ENCODE data around the gene MAGEB4.

GRCh38 chrX:30228526-30228925 lies 13.3 kb upstream of the MAGEB4 start:
- TF ChIP-seq, protein P1, sequence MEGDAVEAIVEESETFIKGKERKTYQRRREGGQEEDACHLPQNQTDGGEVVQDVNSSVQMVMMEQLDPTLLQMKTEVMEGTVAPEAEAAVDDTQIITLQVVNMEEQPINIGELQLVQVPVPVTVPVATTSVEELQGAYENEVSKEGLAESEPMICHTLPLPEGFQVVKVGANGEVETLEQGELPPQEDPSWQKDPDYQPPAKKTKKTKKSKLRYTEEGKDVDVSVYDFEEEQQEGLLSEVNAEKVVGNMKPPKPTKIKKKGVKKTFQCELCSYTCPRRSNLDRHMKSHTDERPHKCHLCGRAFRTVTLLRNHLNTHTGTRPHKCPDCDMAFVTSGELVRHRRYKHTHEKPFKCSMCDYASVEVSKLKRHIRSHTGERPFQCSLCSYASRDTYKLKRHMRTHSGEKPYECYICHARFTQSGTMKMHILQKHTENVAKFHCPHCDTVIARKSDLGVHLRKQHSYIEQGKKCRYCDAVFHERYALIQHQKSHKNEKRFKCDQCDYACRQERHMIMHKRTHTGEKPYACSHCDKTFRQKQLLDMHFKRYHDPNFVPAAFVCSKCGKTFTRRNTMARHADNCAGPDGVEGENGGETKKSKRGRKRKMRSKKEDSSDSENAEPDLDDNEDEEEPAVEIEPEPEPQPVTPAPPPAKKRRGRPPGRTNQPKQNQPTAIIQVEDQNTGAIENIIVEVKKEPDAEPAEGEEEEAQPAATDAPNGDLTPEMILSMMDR (conservative IDR thresholded peaks at IDR 0.05 in 1 of 2, IDR thresholded peaks at IDR 0.05 in 1 of 2; ENCODE audit: extremely low read depth in 1 of 2, insufficient read depth in 1 of 2, low read depth in 1 of 2, low read length in 2 of 2), result no peak
- TF ChIP-seq EZH2 (IDR thresholded peaks at IDR 0.05; ENCODE audit: borderline replicate concordance, low read length), result no peak
